Measurements from ENCODE around the gene BLVRB. TPM values are rescaled to one million over a fixed set of nuclear protein-coding genes. Genes with fewer than 3 reads are reported as not detected.
"Not testable (repeated sequence)": the region's sequence is repeated elsewhere in the genome, so short reads cannot be mapped to it uniquely, and the experiment has no call there.

Gene BLVRB
- total and polyA plus RNA-seq, 9 of the 15 experiments (the other 6 are each of a cell fraction or from before 2014, with no cell fraction given), result 81.1 to 749 (median 331) TPM

DNA sequence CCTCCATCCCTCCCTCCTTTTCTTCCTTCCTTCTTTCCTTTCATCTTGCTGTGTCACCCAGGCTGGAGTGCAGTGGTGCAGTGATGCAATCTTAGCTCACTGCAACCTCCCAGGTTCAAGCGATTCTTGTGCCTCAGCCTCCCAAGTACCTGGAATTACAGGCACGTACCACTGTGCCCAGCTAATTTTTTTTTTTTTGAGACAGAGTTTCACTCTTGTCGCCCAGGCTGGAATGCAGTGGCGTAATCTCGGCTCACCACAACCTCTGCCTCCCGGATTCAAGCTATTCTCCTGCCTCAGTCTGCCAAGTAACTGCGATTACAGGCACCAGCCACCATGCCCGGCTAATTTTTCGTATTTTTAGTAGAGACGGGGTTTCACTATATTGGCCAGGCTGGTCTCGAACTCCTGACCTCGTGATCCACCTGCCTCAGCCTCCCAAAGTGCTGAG lies 1.9 kb downstream of the BLVRB start (continued):
- TF ChIP-seq ZBTB40 (IDR thresholded peaks at IDR 0.05) (peak; percentile 66; the same call in 1 of the 2 replicates), CEBPB (tag; IDR thresholded peaks at IDR 0.05) (peak; percentile 91), TOE1 (IDR thresholded peaks at IDR 0.05; ENCODE audit: borderline replicate concordance) (peak; percentile 42), SMARCA4 (IDR thresholded peaks at IDR 0.05) (peak; percentile 60), ZNF384 (IDR thresholded peaks at IDR 0.05; ENCODE audit: low read depth, low read length) (peak; percentile 40; the same call in 1 of the 2 replicates), ATF4 (CRISPR knock-in tag; IDR thresholded peaks at IDR 0.05) (peak; percentile 44; the same call in 1 of the 2 replicates), ZEB2 (IDR thresholded peaks at IDR 0.05) (0 out of 2 replicates have a peak, but pooled peaks have one; percentile 33), MTA1 (IDR thresholded peaks at IDR 0.05; ENCODE audit: borderline replicate concordance) (peak; percentile 62; the same call in 1 of the 2 replicates), DNMT1 (IDR thresholded peaks at IDR 0.05) (peak; percentile 64; the same call in 1 of the 2 replicates), TRIM24 (IDR thresholded peaks at IDR 0.05) (peak in 1 of 2 experiments; percentile 30; a peak in 1 of 4 replicates), MEF2D (tag; conservative IDR thresholded peaks at IDR 0.05; ENCODE audit: low read depth) (0 out of 2 replicates have a peak, but pooled peaks have one; percentile 22), MAFG (tag; conservative IDR thresholded peaks at IDR 0.05) (peak; percentile 42; the same call in 1 of the 2 replicates), VEZF1 (CRISPR knock-in tag; IDR thresholded peaks at IDR 0.05) (peak; percentile 24; the same call in 1 of the 2 replicates), TEAD4 (IDR thresholded peaks at IDR 0.05; ENCODE audit: low read length) (peak; percentile 10; the same call in 1 of the 2 replicates), SMARCC2 (IDR thresholded peaks at IDR 0.05; ENCODE audit: low read depth) (0 out of 2 replicates have a peak, but pooled peaks have one; percentile 24)
- TF ChIP-seq ZBTB40 (CRISPR knock-in tag; IDR thresholded peaks at IDR 0.05); TOE1 (CRISPR knock-in tag; IDR thresholded peaks at IDR 0.05; ENCODE audit: borderline replicate concordance, low read depth); TEAD4 (CRISPR knock-in tag; IDR thresholded peaks at IDR 0.05; ENCODE audit: borderline replicate concordance): not testable (repeated sequence)

All from K562 (cell line).